ENCODE results near the gene SLC7A6OS.

SLC7A6OS gene

GRCh38 chr16:68335175-68335574, 24.4 kb upstream of the SLC7A6OS start:
- no CpG with 5 or more reads among the region's 5 CpGs for WGBS, 2 donors (ENCODE audit: extremely low coverage in 2 of 2, insufficient read length in 2 of 2, insufficient replicate concordance in 1 of 2)
- no peak overlapping the region for H2AK5ac ChIP-seq (ENCODE audit: low read depth, low read length)
- H3K36me3 ChIP-seq (replicated peaks in 1 of 2; ENCODE audit: control insufficient read depth in 2 of 2, insufficient read depth in 2 of 2, low read length in 2 of 2) = peaks cover 36 to 91% of the 10 kb centered on the region in 2 donors
- peaks cover 0 to 3% of the 10 kb centered on the region in 2 donors for H3K4me1 ChIP-seq (ENCODE audit: control insufficient read depth in 2 of 2, insufficient read depth in 1 of 2, low read depth in 1 of 2, low read length in 2 of 2)
- no peak for DNase-seq (ENCODE audit: low spot score)
- H3K27ac ChIP-seq (replicated peaks; ENCODE audit: low read length) = no peak overlapping the region
- no peak overlapping the region for H3K14ac ChIP-seq (ENCODE audit: low read length)
- no peak overlapping the region for H2BK15ac ChIP-seq (ENCODE audit: low read length)
- H3K9me3 ChIP-seq (replicated peaks in 1 of 2; ENCODE audit: control insufficient read depth in 2 of 2, insufficient read depth in 1 of 2, low read depth in 1 of 2, low read length in 2 of 2) = peaks cover 0 to 1% of the 10 kb centered on the region in 2 donors
- H3K27me3 ChIP-seq (ENCODE audit: control insufficient read depth in 3 of 3, insufficient read depth in 3 of 3, low read depth in 1 of 3, low read length in 3 of 3) = no peaks in the 10 kb centered on the region
- no peak overlapping the region for H4K8ac ChIP-seq (ENCODE audit: low read depth, low read length)
- H3K9ac ChIP-seq (ENCODE audit: low read depth, low read length, poor library complexity) = no peak overlapping the region
- H3K4ac ChIP-seq (ENCODE audit: low read length) = no peak overlapping the region
- no peak overlapping the region for H4K91ac ChIP-seq (ENCODE audit: low read depth, low read length, poor library complexity)
- no peak overlapping the region for H3K23ac ChIP-seq (ENCODE audit: low read depth, low read length, poor library complexity)
- H2AFZ ChIP-seq (ENCODE audit: low read length) = no peak overlapping the region
- H3K18ac ChIP-seq (ENCODE audit: low read length) = no peak overlapping the region
- H2BK120ac ChIP-seq (ENCODE audit: low read depth, low read length) = no peak overlapping the region
- no peak overlapping the region for H3K4me3 ChIP-seq (ENCODE audit: low read length in 2 of 2)
- no peaks in the 10 kb centered on the region for H3K79me1 ChIP-seq (ENCODE audit: low read depth, low read length)
- no peak overlapping the region for H3K4me2 ChIP-seq (ENCODE audit: insufficient read depth, low read length, poor library complexity, severe bottlenecking)
- no peak overlapping the region for H2BK5ac ChIP-seq (ENCODE audit: low read length)
- H2BK12ac ChIP-seq (ENCODE audit: low read length) = no peak overlapping the region

GRCh38 chr16:68332411-68333121, 21.8 kb upstream of the SLC7A6OS start:
- H2BK120ac ChIP-seq (ENCODE audit: low read depth, low read length) = no peak overlapping the region
- no peak overlapping the region for H2BK5ac ChIP-seq (ENCODE audit: low read length)
- no peak overlapping the region for H4K91ac ChIP-seq (ENCODE audit: low read depth, low read length, poor library complexity)
- H3K18ac ChIP-seq (ENCODE audit: low read length) = no peak overlapping the region
- H3K23ac ChIP-seq (ENCODE audit: low read depth, low read length, poor library complexity) = no peak overlapping the region
- no peak overlapping the region for H3K27ac ChIP-seq (replicated peaks; ENCODE audit: low read length)
- no peak overlapping the region for H3K4me3 ChIP-seq (ENCODE audit: low read length in 2 of 2)
- H3K36me3 ChIP-seq (replicated peaks in 1 of 2; ENCODE audit: control insufficient read depth in 2 of 2, insufficient read depth in 2 of 2, low read length in 2 of 2) = peaks cover 18 to 80% of the 10 kb centered on the region in 2 donors
- no peak for DNase-seq (ENCODE audit: low spot score)
- H3K9ac ChIP-seq (ENCODE audit: low read depth, low read length, poor library complexity) = no peak overlapping the region
- H3K27me3 ChIP-seq (ENCODE audit: control insufficient read depth in 3 of 3, insufficient read depth in 3 of 3, low read depth in 1 of 3, low read length in 3 of 3) = no peaks in the 10 kb centered on the region
- H3K79me1 ChIP-seq (ENCODE audit: low read depth, low read length) = no peaks in the 10 kb centered on the region
- H3K4me2 ChIP-seq (ENCODE audit: insufficient read depth, low read length, poor library complexity, severe bottlenecking) = no peak overlapping the region
- WGBS, 2 donors (ENCODE audit: extremely low coverage in 2 of 2, insufficient read length in 2 of 2, insufficient replicate concordance in 1 of 2) = no CpG with 5 or more reads among the region's 7 CpGs
- H2AK5ac ChIP-seq (ENCODE audit: low read depth, low read length) = no peak overlapping the region
- no peak overlapping the region for H3K14ac ChIP-seq (ENCODE audit: low read length)
- H2BK12ac ChIP-seq (ENCODE audit: low read length) = no peak overlapping the region
- no peak overlapping the region for H3K4ac ChIP-seq (ENCODE audit: low read length)
- no peak overlapping the region for H4K8ac ChIP-seq (ENCODE audit: low read depth, low read length)
- H2BK15ac ChIP-seq (ENCODE audit: low read length) = no peak overlapping the region
- peaks cover 0 to 3% of the 10 kb centered on the region in 2 donors for H3K4me1 ChIP-seq (ENCODE audit: control insufficient read depth in 2 of 2, insufficient read depth in 1 of 2, low read depth in 1 of 2, low read length in 2 of 2)
- H2AFZ ChIP-seq (ENCODE audit: low read length) = no peak overlapping the region
- H3K9me3 ChIP-seq (replicated peaks in 1 of 2; ENCODE audit: control insufficient read depth in 2 of 2, insufficient read depth in 1 of 2, low read depth in 1 of 2, low read length in 2 of 2) = no peaks in the 10 kb centered on the region

GRCh38 chr16:68331879-68332410, 21.2 kb upstream of the SLC7A6OS start:
- peaks cover 0 to 3% of the 10 kb centered on the region in 2 donors for H3K4me1 ChIP-seq (ENCODE audit: control insufficient read depth in 2 of 2, insufficient read depth in 1 of 2, low read depth in 1 of 2, low read length in 2 of 2)
- no peak overlapping the region for H3K9ac ChIP-seq (ENCODE audit: low read depth, low read length, poor library complexity)
- H3K36me3 ChIP-seq (replicated peaks in 1 of 2; ENCODE audit: control insufficient read depth in 2 of 2, insufficient read depth in 2 of 2, low read length in 2 of 2) = peaks cover 13 to 80% of the 10 kb centered on the region in 2 donors
- no peak overlapping the region for H3K4ac ChIP-seq (ENCODE audit: low read length)
- no peak overlapping the region for H3K14ac ChIP-seq (ENCODE audit: low read length)
- H3K79me1 ChIP-seq (ENCODE audit: low read depth, low read length) = no peaks in the 10 kb centered on the region
- no peak overlapping the region for H2BK5ac ChIP-seq (ENCODE audit: low read length)
- H3K23ac ChIP-seq (ENCODE audit: low read depth, low read length, poor library complexity) = no peak overlapping the region
- H3K9me3 ChIP-seq (replicated peaks in 1 of 2; ENCODE audit: control insufficient read depth in 2 of 2, insufficient read depth in 1 of 2, low read depth in 1 of 2, low read length in 2 of 2) = no peaks in the 10 kb centered on the region
- no CpG with 5 or more reads among the region's 4 CpGs for WGBS, 2 donors (ENCODE audit: extremely low coverage in 2 of 2, insufficient read length in 2 of 2, insufficient replicate concordance in 1 of 2)
- H3K4me2 ChIP-seq (ENCODE audit: insufficient read depth, low read length, poor library complexity, severe bottlenecking) = no peak overlapping the region
- H4K91ac ChIP-seq (ENCODE audit: low read depth, low read length, poor library complexity) = no peak overlapping the region
- H3K27ac ChIP-seq (replicated peaks; ENCODE audit: low read length) = no peak overlapping the region
- no peak overlapping the region for H3K18ac ChIP-seq (ENCODE audit: low read length)
- no peak overlapping the region for H2BK15ac ChIP-seq (ENCODE audit: low read length)
- H2BK120ac ChIP-seq (ENCODE audit: low read depth, low read length) = no peak overlapping the region
- no peak overlapping the region for H3K4me3 ChIP-seq (ENCODE audit: low read length in 2 of 2)
- H2AFZ ChIP-seq (ENCODE audit: low read length) = no peak overlapping the region
- no peaks in the 10 kb centered on the region for H3K27me3 ChIP-seq (ENCODE audit: control insufficient read depth in 3 of 3, insufficient read depth in 3 of 3, low read depth in 1 of 3, low read length in 3 of 3)
- no peak overlapping the region for H2BK12ac ChIP-seq (ENCODE audit: low read length)
- DNase-seq (ENCODE audit: low spot score) = no peak
- no peak overlapping the region for H4K8ac ChIP-seq (ENCODE audit: low read depth, low read length)
- no peak overlapping the region for H2AK5ac ChIP-seq (ENCODE audit: low read depth, low read length)

GRCh38 chr16:68328860-68329390, 18.2 kb upstream of the SLC7A6OS start:
- Histone ChIP-seq H3K27me3 (ENCODE audit: control insufficient read depth in 3 of 3, insufficient read depth in 3 of 3, low read depth in 1 of 3, low read length in 3 of 3) (no peaks in the 10 kb centered on the region), H2BK12ac (ENCODE audit: low read length) (no peak overlapping the region), H4K8ac (ENCODE audit: low read depth, low read length) (no peak overlapping the region), H3K4ac (ENCODE audit: low read length) (no peak overlapping the region), H4K91ac (ENCODE audit: low read depth, low read length, poor library complexity) (no peak overlapping the region), H3K4me3 (ENCODE audit: low read length in 2 of 2) (no peak overlapping the region), H3K27ac (replicated peaks; ENCODE audit: low read length) (no peak overlapping the region), H3K23ac (ENCODE audit: low read depth, low read length, poor library complexity) (no peak overlapping the region), H3K9me3 (replicated peaks in 1 of 2; ENCODE audit: control insufficient read depth in 2 of 2, insufficient read depth in 1 of 2, low read depth in 1 of 2, low read length in 2 of 2) (no peaks in the 10 kb centered on the region), H3K4me1 (ENCODE audit: control insufficient read depth in 2 of 2, insufficient read depth in 1 of 2, low read depth in 1 of 2, low read length in 2 of 2) (peaks cover 0 to 3% of the 10 kb centered on the region in 2 donors), H3K79me1 (ENCODE audit: low read depth, low read length) (no peaks in the 10 kb centered on the region), H2BK15ac (ENCODE audit: low read length) (no peak overlapping the region), H3K18ac (ENCODE audit: low read length) (no peak overlapping the region), H2BK120ac (ENCODE audit: low read depth, low read length) (no peak overlapping the region), H3K4me2 (ENCODE audit: insufficient read depth, low read length, poor library complexity, severe bottlenecking) (no peak overlapping the region), H3K36me3 (replicated peaks in 1 of 2; ENCODE audit: control insufficient read depth in 2 of 2, insufficient read depth in 2 of 2, low read length in 2 of 2) (peaks cover 17 to 84% of the 10 kb centered on the region in 2 donors), H2BK5ac (ENCODE audit: low read length) (no peak overlapping the region), H3K9ac (ENCODE audit: low read depth, low read length, poor library complexity) (no peak overlapping the region), H3K14ac (ENCODE audit: low read length) (no peak overlapping the region), H2AK5ac (ENCODE audit: low read depth, low read length) (no peak overlapping the region), H2AFZ (ENCODE audit: low read length) (no peak overlapping the region)
- no CpG with 5 or more reads among the region's 3 CpGs for WGBS, 2 donors (ENCODE audit: extremely low coverage in 2 of 2, insufficient read length in 2 of 2, insufficient replicate concordance in 1 of 2)
- DNase-seq (ENCODE audit: low spot score) = no peak
